Pancreas (tissue), 10 donors: Measurements from ENCODE around the gene NFILZ. TPM values are rescaled to one million over a fixed set of nuclear protein-coding genes. Genes with fewer than 3 reads are reported as not detected.

Source experiments
- ATAC-seq, 4 donors: fragments of 200-7000 bp; cut with Tn5 transposase; one replicate each; pipeline versions ENCODE4 v1.8.0 to v1.9.1; 2020; ENCODE audit warnings: mild to moderate bottlenecking in 4 of 4, moderate library complexity in 4 of 4
- DNase-seq, 6 donors: peaks; one replicate each; pipeline ENCODE4 v3.0.0-alpha.2; 2020
- FAIRE-seq: peaks from 2 replicates; lab custom pipeline; 2012; peaks lifted over from hg19 to GRCh38; lab: Jason Lieb, UNC
- H3K27ac ChIP-seq, 4 donors: fragments of 200-600 bp; sonication (generic); 1 replicate in 3 of 4; 2 replicates in 1 of 4; pipeline versions ENCODE4 v1.5.0 to v1.8.0; 2020
- H3K27me3 ChIP-seq, 4 donors: fragments of 200-600 bp; one replicate each; pipeline ENCODE4 v1.8.0; 2021
- H3K36me3 ChIP-seq, 3 donors: fragments of 200-600 bp; sonication (generic) in 1 of 3; one replicate each; pipeline versions ENCODE4 v1.5.0 to v1.8.0; 2020 to 2021
- H3K4me1 ChIP-seq, 3 donors: fragments of 200-600 bp; one replicate each; pipeline ENCODE4 v1.8.0; 2021
- H3K4me3 ChIP-seq, 4 donors: fragments of 200-600 bp; sonication (generic) in 2 of 4; one replicate each; pipeline versions ENCODE4 v1.5.0 to v1.8.0; 2020 to 2021
- H3K9me3 ChIP-seq, 4 donors: fragments of 200-600 bp; one replicate each; pipeline ENCODE4 v1.8.0; 2021
- CTCF ChIP-seq, 4 donors: fragments of 200-600 bp; sonication (generic) in 3 of 4; IDR thresholded peaks; one replicate each; pipeline versions ENCODE4 v1.5.0 to v1.8.0; 2021; ENCODE audit warnings: antibody characterized with exemption in 4 of 4
- WGBS, 2 donors: extraction: QIAGEN DNeasy Blood & Tissue Kit; methylation state at CpG; one replicate each; pipeline ENCODE4 v1.1.7; 2013; 5-methylcytosine and 5-hydroxymethylcytosine counted together
- intact Hi-C, 3 donors: fragments of 100-400 bp; cut with DNase I; formaldehyde crosslinking; loops; one replicate each; pipeline versions ENCODE4 v1.11.1 to v1.14.2; 2022
- polyA plus RNA-seq, 2 donors: library from polyadenylated mRNA; stranded (reverse); fragments of 200-250 nt; gene quantifications; one replicate each; pipeline ENCODE4 v1.2.3, GENCODE V29; 2013
- total RNA-seq, 6 donors: library from RNA; stranded (reverse); fragmentation: NEBNext Ultra II Directional in 4 of 6; extraction: Animal tissue kit (Norgen Biotek cat#: 25700) in 4 of 6; gene quantifications; one replicate each; pipeline versions ENCODE4 v1.2.1 to v1.2.4, GENCODE V29; 2021 to 2023
- donor health status: healthy with polysubstance abuse.
- donor health status: DM: no; HTN: no; CAD: no; lungs with moderate emphysema.
- donor health status: DM: no; HTN: no; CAD: no.
- donor health status: control.
- donor health status: control.
- donor health status: Bipolar disorder and iron deficiency.
- donor health status: DM: yes; HTN: yes; CAD: no.
- donor health status: DM: no; HTN: no; CAD: no.
- donor health status: DM: no; HTN: no; CAD: no.
- donor health status: DM: yes; HTN: yes; CAD: no.

The NFILZ gene
- total and polyA plus RNA-seq, 8 donors: not detected

GRCh38 chr19:8641908-8642547 lies 11.6 kb downstream of the NFILZ start:
- H3K4me1 ChIP-seq: no peaks in the 10 kb centered on the region
- intact Hi-C loops: no loop called here
- no peaks in the 10 kb centered on the region for H3K27me3 ChIP-seq
- DNase-seq (no peak), ATAC-seq (peak; percentile 41 to 53 (median 46)), FAIRE-seq (no peak)
- H3K9me3 ChIP-seq: no peaks in the 10 kb centered on the region
- TF ChIP-seq CTCF (IDR thresholded peaks at IDR 0.05): peak; percentile 12 to 39 (median 26)
- no peak overlapping the region for H3K4me3 ChIP-seq
- no peaks in the 10 kb centered on the region for H3K36me3 ChIP-seq
- 49 to 50% methylated on average over 4 of the region's 4 CpGs for WGBS, 2 donors
- no peak overlapping the region for H3K27ac ChIP-seq

- no peak for TF ChIP-seq CTCF (IDR thresholded peaks at IDR 0.05)
- FAIRE-seq (no peak), ATAC-seq (no peak), DNase-seq (no peak)
- 70 to 76% methylated on average over 5 of the region's 5 CpGs for WGBS, 2 donors
- Histone ChIP-seq H3K4me3 (no peak overlapping the region), H3K4me1 (no peaks in the 10 kb centered on the region), H3K36me3 (no peaks in the 10 kb centered on the region), H3K27ac (no peak overlapping the region), H3K27me3 (no peaks in the 10 kb centered on the region), H3K9me3 (no peaks in the 10 kb centered on the region)
- intact Hi-C loops: no loop called here
Observed at GRCh38 chr19:8642561-8642960, 12.1 kb downstream of the NFILZ start.

- WGBS, 2 donors: 39 to 52% methylated on average over 7 of the region's 7 CpGs
- Histone ChIP-seq H3K27ac (no peak overlapping the region), H3K9me3 (no peaks in the 10 kb centered on the region), H3K4me3 (no peak overlapping the region), H3K27me3 (peaks cover 0 to 3% (median 0%) of the 10 kb centered on the region in 4 donors), H3K4me1 (no peaks in the 10 kb centered on the region), H3K36me3 (no peaks in the 10 kb centered on the region)
- no peak for ATAC-seq
- no peak for FAIRE-seq
- intact Hi-C loops: no loop called here
- DNase-seq: no peak
- no peak for TF ChIP-seq CTCF (IDR thresholded peaks at IDR 0.05)
Observed at GRCh38 chr19:8643860-8644653, 13.6 kb downstream of the NFILZ start.

- DNase-seq (no peak), ATAC-seq (peak in 2 of 4 donors; percentile 51 to 61), FAIRE-seq (no peak)
- Histone ChIP-seq H3K27ac (no peak overlapping the region), H3K27me3 (peaks cover 0 to 3% (median 0%) of the 10 kb centered on the region in 4 donors), H3K9me3 (no peaks in the 10 kb centered on the region), H3K4me3 (no peak overlapping the region), H3K36me3 (no peaks in the 10 kb centered on the region), H3K4me1 (no peaks in the 10 kb centered on the region)
- TF ChIP-seq CTCF (IDR thresholded peaks at IDR 0.05): no peak
- WGBS, 2 donors: 55 to 59% methylated on average over 6 of the region's 6 CpGs
- intact Hi-C loops: no loop called here
Observed at GRCh38 chr19:8648240-8648639, 17.8 kb downstream of the NFILZ start.
